GM19043 (cell line): Measurements from ENCODE around the gene C3orf22.

Source experiments
- ATAC-seq: cut with Tn5 transposase; IDR thresholded peaks from one replicate; pipeline ENCODE4 v1.9.1; 2021; ENCODE audit warnings: low read depth; ENCODE audit not compliant: unreplicated experiment

C3orf22 gene

GRCh38 chr3:126557415-126557745 is 1.4 kb downstream of the C3orf22 start:
- ATAC-seq, result no peak

DNA sequence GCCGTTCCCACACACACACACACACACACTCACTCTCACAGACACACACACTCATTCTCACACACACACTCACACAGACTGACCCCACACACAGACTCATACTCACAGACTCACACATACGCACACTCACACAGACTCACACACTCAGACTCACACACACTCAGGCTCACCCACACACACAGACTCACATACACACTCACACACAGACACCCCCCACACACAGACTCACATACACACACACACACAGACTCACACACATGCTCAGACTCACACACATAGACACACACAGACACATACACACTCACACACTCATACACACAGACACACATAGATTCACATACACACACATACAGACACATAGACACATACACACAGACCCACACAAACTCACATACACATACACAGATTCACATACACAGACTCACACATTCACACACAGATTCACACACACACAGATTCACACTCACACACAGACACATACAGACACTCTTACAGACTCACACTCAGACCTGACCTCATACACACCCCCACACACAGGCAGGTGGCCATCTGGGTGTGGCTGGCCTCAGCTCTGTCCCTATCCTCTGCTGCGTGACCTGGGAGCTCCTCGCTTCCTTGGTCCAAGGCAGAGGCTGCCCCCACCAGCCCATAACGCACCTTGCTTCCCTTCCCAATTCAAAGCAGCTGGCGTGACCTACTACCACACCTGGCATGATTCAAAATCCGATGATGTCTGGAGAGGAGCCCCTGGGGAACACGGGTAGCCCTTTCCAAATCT is 1.9 kb downstream of the C3orf22 start:
- ATAC-seq, result no peak

DNA sequence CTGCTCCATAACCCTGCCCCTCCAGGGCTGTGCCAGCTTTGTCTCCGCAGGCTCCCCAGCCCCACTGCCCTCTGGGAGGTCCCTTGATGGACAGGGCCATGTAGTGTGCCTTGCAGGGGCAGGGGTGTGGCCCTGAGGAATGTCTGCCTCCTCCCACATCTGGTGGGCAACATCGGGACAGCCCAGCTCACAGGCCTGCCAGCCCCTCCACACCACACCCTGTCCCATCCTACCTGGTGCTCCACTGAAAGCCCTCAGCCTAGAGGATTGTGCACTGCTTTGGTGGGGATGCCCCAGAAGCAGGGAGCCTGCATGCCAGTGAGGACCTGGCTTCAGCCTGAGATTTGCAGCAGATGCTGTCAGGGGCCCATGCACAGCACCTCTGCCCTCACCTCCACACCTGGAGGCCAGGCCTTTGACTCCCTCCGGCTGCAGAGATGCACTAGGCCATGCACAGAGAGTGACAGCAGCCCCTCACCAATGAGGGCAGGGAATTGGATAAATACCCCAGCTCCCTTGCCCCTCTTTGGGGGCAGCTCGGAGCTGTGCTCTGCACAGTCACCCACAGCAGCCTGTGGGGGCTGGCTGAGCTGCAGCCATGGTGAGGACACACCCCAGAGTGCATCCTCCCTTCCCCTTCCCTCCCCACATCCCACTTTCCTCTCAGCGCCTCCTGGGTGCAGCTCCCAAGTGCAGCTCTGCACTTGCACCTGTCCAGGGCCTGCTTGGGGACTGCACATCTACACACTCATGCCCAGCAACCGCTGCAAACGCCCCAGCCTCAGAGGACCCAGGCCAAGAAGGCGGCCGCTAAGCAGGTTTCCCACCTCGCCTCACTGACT is 2.7 kb downstream of the C3orf22 start:
- no peak for ATAC-seq

DNA sequence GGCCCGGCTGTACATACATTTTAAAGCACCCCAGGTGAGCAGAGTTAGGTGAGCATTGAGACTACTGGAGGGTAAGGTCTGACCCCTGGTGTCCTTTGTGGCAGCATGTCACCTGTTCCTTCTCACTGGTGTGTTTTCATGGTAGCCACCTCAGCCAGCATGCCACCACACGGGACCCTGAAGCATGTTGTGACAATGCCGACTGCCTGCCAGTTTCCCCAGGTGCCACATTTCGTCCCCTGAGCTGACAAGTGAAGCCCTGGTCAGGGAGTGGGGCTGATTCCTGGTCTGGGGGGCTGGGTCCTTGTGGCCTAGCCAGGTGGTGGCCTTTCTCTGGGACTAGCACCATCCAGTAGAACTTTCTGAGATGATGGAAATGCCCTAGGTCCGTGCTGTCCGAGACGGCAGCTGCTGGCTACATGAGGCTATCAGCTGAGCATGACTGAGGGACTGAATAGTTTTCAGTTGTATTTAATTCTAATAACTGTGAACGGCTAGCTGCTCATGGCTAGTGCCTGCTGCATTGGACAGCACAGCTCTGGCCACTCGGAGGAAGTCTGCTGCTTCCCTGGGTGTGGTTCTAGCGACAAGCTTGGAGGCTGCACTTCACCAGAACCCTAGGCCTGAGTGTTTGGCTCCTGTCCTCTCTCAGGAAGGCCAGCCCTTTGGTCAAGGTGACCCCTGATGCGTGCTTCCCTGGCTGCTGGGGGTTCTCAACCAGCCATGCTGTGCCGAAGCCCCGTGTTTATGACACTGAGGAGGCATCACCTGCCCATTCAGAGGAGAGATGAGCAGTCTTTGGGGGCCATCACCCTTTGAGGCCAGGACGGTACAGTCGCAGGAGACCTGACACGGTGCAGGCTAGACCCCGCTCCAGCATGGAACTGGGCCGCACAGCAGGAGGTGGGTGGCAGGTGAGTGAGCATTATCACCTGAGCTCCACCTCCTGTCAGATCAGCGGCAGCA is 3.9 kb downstream of the C3orf22 start:
- no peak for ATAC-seq

- no peak for ATAC-seq
Observed at GRCh38 chr3:126553284-126554084, 5.2 kb downstream of the C3orf22 start.

DNA sequence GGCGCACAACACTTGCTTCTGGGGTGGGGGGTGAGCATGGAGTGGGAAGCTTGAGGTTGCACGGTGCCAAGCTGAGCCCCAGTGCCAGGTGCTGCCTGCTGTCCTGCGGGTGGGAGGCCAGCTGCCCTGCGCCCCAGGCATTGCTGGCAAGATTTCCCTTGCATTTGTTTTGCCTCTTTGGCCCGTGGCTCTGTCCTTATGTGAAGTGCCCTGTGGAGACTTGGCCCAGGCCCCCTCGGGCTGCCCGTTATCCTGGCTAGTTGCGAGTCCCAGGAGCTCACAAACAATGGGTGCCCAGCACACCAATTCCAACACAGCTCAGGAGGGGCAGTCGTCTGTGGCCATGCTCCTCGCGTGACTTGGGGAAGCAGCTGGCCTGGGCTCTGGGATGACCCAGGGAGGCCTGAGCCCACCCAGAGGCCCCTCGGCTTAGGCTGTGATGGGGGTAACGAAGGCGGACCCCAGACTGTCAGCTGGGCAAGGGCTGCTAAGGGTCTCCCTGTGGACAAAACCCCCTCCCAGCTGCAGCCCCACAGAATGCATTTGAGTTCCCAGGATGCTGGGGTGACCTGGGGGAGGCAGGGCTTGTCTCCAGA is 5.9 kb downstream of the C3orf22 start:
- no peak for ATAC-seq

DNA sequence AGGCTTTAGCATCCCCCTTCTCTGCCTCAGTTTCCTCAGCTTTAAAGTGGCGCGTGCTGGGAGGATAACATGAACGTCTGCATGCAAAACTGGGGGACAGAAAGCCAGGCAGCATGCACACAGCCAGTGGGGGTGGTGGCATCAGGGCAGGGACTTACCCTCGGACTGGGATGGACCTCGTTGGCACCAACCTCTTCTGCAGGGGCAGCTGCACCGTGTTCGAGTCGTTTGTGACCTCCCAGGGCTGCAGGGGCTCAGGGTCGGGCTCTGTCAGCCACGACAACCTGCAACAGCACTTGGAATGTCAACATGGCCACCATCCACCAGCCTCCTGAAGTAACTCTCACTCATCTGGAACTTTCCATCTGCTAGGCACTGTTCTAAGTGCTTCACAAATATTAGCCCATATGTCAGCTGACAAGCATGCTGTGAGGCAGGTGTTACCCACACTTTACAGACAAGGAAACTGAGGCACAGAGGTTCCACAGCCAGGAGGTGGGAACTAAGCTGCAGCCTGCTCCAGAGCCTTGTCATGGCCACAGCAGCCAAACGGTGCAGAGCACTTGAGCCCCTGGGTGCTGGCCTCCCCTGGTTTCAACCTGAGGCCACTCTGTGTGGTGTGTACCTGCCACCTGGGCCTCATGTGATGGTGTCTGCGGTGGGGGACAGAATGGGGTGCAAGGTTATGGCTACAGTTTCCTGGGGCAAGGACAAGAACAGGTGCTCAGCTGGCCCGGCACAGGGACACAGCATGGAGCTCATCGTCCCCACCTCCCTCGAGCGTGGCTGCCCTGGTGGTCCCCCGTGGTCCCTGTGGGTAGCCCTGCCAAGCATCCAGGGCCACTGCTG is 6.7 kb downstream of the C3orf22 start:
- no peak for ATAC-seq

- ATAC-seq, result no peak
Observed at GRCh38 chr3:126551121-126551838, 7.5 kb downstream of the C3orf22 start.

GRCh38 chr3:126550488-126551051 is 8.2 kb downstream of the C3orf22 start:
- no peak for ATAC-seq

- no peak for ATAC-seq
Observed at GRCh38 chr3:126549861-126550487, 8.8 kb downstream of the C3orf22 start.

DNA sequence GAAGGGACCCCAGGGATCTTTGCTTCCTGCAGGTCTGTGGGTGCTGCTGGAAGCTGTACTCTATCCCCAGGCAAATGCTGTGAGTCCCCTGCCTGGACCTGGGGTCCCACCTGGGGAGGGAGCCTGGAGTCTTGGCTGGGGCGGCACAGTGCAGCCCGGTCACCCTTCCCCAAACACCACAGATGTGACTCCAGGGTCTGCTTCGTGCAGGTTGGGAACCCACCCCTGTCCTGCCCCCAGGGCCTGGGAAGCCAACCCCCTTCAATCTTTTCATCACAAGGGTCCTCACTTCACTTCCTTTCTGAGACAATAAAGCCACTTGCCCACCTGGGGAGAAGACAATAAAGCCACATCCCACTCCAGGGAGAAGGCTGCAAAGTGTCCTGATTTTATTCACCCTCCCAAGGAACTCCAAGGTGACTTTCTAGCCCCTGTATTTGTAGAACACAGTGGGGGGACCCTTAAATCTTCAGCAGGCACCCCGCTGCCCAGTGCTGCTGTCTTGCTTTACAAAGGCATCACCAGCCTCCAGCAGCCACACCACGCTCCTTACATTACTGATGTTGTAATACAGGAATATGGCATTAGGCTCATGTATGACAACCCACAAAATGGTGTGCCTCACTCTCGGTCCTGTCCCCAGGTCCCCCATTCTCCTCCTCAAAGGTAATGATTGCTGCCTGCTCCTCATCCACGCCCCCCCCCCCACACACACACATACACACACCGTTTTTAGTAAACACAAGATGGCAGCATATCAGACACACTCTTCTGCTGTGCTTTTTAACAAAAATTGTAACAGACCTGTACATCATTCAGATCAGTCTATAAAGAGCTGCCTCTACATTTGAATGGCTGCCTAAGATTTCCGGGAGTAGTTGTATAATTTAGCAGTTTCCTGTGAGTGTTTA is 9.9 kb downstream of the C3orf22 start:
- no peak for ATAC-seq

- ATAC-seq, result no peak
Observed at GRCh38 chr3:126547721-126548120, 11.0 kb downstream of the C3orf22 start.

- no peak for ATAC-seq
Observed at GRCh38 chr3:126546549-126547239, 12.0 kb downstream of the C3orf22 start.

GRCh38 chr3:126546013-126546412 is 12.7 kb downstream of the C3orf22 start:
- no peak for ATAC-seq

DNA sequence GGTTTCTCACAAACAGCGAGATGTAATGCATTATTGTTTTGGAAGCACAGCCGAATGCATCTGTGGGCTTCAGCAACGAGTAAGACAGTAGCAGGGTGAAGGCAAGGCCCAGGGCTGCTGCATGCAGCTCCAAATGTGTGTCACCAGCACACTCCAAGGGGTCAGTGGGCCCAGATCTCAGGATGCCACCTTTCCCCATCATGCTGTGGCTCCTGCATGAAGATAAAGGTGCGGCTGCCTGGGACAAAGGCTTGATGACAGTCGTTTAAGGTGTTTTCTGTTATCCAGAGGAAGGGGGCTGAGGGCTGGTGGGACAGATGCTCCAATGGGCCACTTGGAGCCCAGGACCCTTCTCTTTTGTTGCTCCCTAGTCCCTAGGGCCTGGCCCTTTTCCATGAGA is 13.2 kb downstream of the C3orf22 start:
- no peak for ATAC-seq
